H9 (cell line): ENCODE measurements around the gene LRPAP1. TPM values are rescaled to one million over a fixed set of nuclear protein-coding genes. Genes with fewer than 3 reads are reported as not detected.

Source experiments
- DNase-seq: peaks from one replicate; pipeline ENCODE4 v3.0.0-alpha.2; 2017
- H2AFZ ChIP-seq: one replicate; pipeline ENCODE4 v1.6.1; 2013; ENCODE audit warnings: mild to moderate bottlenecking, low read length, control low read depth, moderate library complexity
- H2AK5ac ChIP-seq: 2 replicates; pipeline ENCODE4 v1.6.1; 2013; ENCODE audit warnings: low read length, control low read depth, mixed read lengths; ENCODE audit not compliant: insufficient read length
- H2BK120ac ChIP-seq: one replicate; pipeline ENCODE4 v1.6.1; 2013; ENCODE audit warnings: low read depth, mild to moderate bottlenecking, low read length, control low read depth, inconsistent platforms; ENCODE audit not compliant: poor library complexity, severe bottlenecking
- H2BK12ac ChIP-seq: 2 replicates; pipeline ENCODE4 v1.6.1; 2013; ENCODE audit warnings: low read length, control low read depth, mixed read lengths, low read depth; ENCODE audit not compliant: insufficient read length
- H2BK15ac ChIP-seq: 2 replicates; pipeline ENCODE4 v1.6.1; 2013; ENCODE audit warnings: low read depth, low read length, control low read depth
- H2BK20ac ChIP-seq: one replicate; pipeline ENCODE4 v1.6.1; 2013; ENCODE audit warnings: low read depth, mild to moderate bottlenecking, low read length, control low read depth, inconsistent platforms; ENCODE audit not compliant: poor library complexity, severe bottlenecking
- H2BK5ac ChIP-seq: 2 replicates; pipeline ENCODE4 v1.6.1; 2013; ENCODE audit warnings: low read length, control low read depth, mixed read lengths; ENCODE audit not compliant: insufficient read length
- H3K14ac ChIP-seq: 2 replicates; pipeline ENCODE4 v1.6.1; 2013; ENCODE audit warnings: low read length, control low read depth; ENCODE audit not compliant: insufficient read depth
- H3K18ac ChIP-seq: 2 replicates; pipeline ENCODE4 v1.6.1; 2013; ENCODE audit warnings: low read depth, mild to moderate bottlenecking, mixed read lengths, low read length, control low read depth; ENCODE audit not compliant: insufficient read length
- H3K23ac ChIP-seq: 2 replicates; pipeline ENCODE4 v1.6.1; 2013; ENCODE audit warnings: low read length, control low read depth, mixed read lengths, low read depth; ENCODE audit not compliant: insufficient read length
- H3K23me2 ChIP-seq: 2 replicates; pipeline ENCODE4 v1.6.1; 2013; ENCODE audit warnings: low read depth, mild to moderate bottlenecking, mixed read lengths, low read length, control low read depth; ENCODE audit not compliant: insufficient read length, poor library complexity, severe bottlenecking
- H3K27ac ChIP-seq: 2 replicates; pipeline ENCODE4 v1.5.1; 2013; ENCODE audit warnings: low read length, control low read depth, mixed read lengths, low read depth; ENCODE audit not compliant: insufficient read length
- H3K27me3 ChIP-seq: 2 replicates; pipeline ENCODE4 v1.6.1; 2013; ENCODE audit warnings: low read length, control low read depth, inconsistent platforms; ENCODE audit not compliant: insufficient read depth
- H3K4ac ChIP-seq: 2 replicates; pipeline ENCODE4 v1.6.1; 2013; ENCODE audit warnings: low read depth, mild to moderate bottlenecking, control low read depth, inconsistent platforms, low read length, moderate library complexity
- H3K4me1 ChIP-seq: 2 replicates; pipeline ENCODE4 v1.6.1; 2013; ENCODE audit warnings: low read length, control low read depth, inconsistent platforms; ENCODE audit not compliant: insufficient read depth
- H3K4me2 ChIP-seq: 2 replicates; pipeline ENCODE4 v1.6.1; 2013; ENCODE audit warnings: low read length, control low read depth, mixed read lengths; ENCODE audit not compliant: insufficient read length, insufficient read depth
- H3K56ac ChIP-seq: 2 replicates; pipeline ENCODE4 v1.6.1; 2013; ENCODE audit warnings: low read depth, mild to moderate bottlenecking, mixed read lengths, low read length, control low read depth; ENCODE audit not compliant: insufficient read length
- H3K79me1 ChIP-seq: 2 replicates; pipeline ENCODE4 v1.6.1; 2013; ENCODE audit warnings: low read depth, mild to moderate bottlenecking, moderate library complexity, low read length, control low read depth, inconsistent platforms; ENCODE audit not compliant: insufficient read depth, poor library complexity, severe bottlenecking
- H3K79me2 ChIP-seq: 2 replicates; pipeline ENCODE4 v1.6.1; 2013; ENCODE audit warnings: low read length, control low read depth, inconsistent platforms; ENCODE audit not compliant: insufficient read depth
- H3K9ac ChIP-seq: 2 replicates; pipeline ENCODE4 v1.6.1; 2013; ENCODE audit warnings: low read length, control low read depth, mixed read lengths; ENCODE audit not compliant: insufficient read length; ENCODE audit errors: extremely low read depth
- H3K9me3 ChIP-seq: one replicate; pipeline ENCODE4 v1.6.1; 2013; ENCODE audit warnings: low read depth, low read length, inconsistent platforms; ENCODE audit not compliant: control insufficient read depth
- H3T11ph ChIP-seq: one replicate; pipeline ENCODE4 v1.6.1; 2013; ENCODE audit warnings: mild to moderate bottlenecking, low read length, control low read depth, inconsistent platforms
- H4K20me1 ChIP-seq: one replicate; pipeline ENCODE4 v1.6.1; 2013; ENCODE audit not compliant: control insufficient read depth, insufficient read length, insufficient read depth
- H4K5ac ChIP-seq: 2 replicates; pipeline ENCODE4 v1.6.1; 2013; ENCODE audit warnings: low read depth, mild to moderate bottlenecking, mixed read lengths, low read length, control low read depth; ENCODE audit not compliant: insufficient read length
- H4K8ac ChIP-seq: replicated peaks from 2 replicates; pipeline ENCODE4 v1.6.1; 2013; ENCODE audit warnings: low read length, control low read depth, mixed read lengths, low read depth; ENCODE audit not compliant: insufficient read length
- H4K91ac ChIP-seq: 2 replicates; pipeline ENCODE4 v1.6.1; 2013; ENCODE audit warnings: low read depth, mild to moderate bottlenecking, moderate library complexity, mixed read lengths, low read length, control low read depth; ENCODE audit not compliant: insufficient read length
- H3K27ac Mint-ChIP-seq, 3 experiments: 2 replicates in 2 of 3; 3 replicates in 1 of 3; pipeline ENCODE4 v1.8.0; 2020 to 2021; ENCODE audit warnings: mixed read lengths in 3 of 3, mild to moderate bottlenecking in 1 of 3, moderate library complexity in 1 of 3
- H3K27me3 Mint-ChIP-seq: 2 replicates; pipeline ENCODE4 v1.8.0; 2021; ENCODE audit warnings: low read depth, mild to moderate bottlenecking, moderate library complexity, mixed read lengths
- H3K36me3 Mint-ChIP-seq, 3 experiments: 2 replicates in 2 of 3; 3 replicates in 1 of 3; pipeline ENCODE4 v1.8.0; 2020 to 2021; ENCODE audit warnings: low read depth in 3 of 3, mixed read lengths in 3 of 3; ENCODE audit not compliant: insufficient read depth in 1 of 3
- H3K4me1 Mint-ChIP-seq, 2 experiments: 2 replicates each; pipeline ENCODE4 v1.8.0; 2020; ENCODE audit warnings: mixed read lengths in 2 of 2
- H3K4me3 Mint-ChIP-seq, 2 experiments: 2 replicates in 1 of 2; 3 replicates in 1 of 2; pipeline ENCODE4 v1.8.0; 2020 to 2021; ENCODE audit warnings: mild to moderate bottlenecking in 2 of 2, mixed read lengths in 2 of 2, moderate library complexity in 1 of 2
- H3K9me3 Mint-ChIP-seq, 2 experiments: 2 replicates in 1 of 2; 3 replicates in 1 of 2; pipeline ENCODE4 v1.8.0; 2020; ENCODE audit warnings: mild to moderate bottlenecking in 2 of 2, mixed read lengths in 2 of 2, moderate library complexity in 1 of 2
- WGBS: extraction: QIAGEN DNeasy Blood & Tissue Kit; methylation state at CpG from one replicate; pipeline ENCODE4 v1.1.7; 2013; ENCODE audit warnings: missing lambda C conversion rate, low lambda C conversion rate, mixed read lengths; ENCODE audit not compliant: insufficient read length; ENCODE audit errors: extremely low coverage; 5-methylcytosine and 5-hydroxymethylcytosine counted together
- total RNA-seq: library from RNA; stranded (reverse); gene quantifications from 2 replicates; pipeline ENCODE4 v1.2.1, GENCODE V29; 2021
- TF ChIP-seq, protein P1 (sequence below): fragments of 200-600 bp; sonication (generic); conservative IDR thresholded peaks from 3 replicates; pipeline ENCODE4 v1.8.0; 2021; ENCODE audit warnings: antibody characterized with exemption, mild to moderate bottlenecking

Gene LRPAP1
- total RNA-seq, 1 experiment from 2014 or later: 85.9 TPM

DNA sequence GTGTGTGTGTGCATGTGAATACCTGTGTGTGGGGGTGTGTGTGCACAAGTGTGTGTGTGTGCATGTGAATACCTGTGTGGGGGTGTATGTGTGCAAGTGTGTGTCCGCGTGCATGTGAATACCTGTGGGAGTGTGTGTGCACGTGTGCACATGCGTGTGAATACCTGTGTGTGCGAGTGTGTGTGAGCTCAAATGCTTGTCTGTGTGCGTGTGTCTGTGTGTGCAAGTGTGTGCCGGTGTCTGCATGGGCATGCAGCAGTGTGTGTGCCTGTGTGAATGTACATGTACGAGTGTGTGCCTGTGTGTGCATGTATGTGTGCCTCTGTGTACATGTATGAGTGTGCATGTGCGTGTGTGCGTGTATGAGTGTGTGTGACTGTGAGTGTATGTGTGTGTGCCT lies 64.1 kb downstream of the LRPAP1 start:
- H3K27me3 ChIP-seq: peaks cover 6% of the 10 kb centered on the region; the same call in 1 of the 2 replicates
- H4K91ac ChIP-seq: no peak overlapping the region
- H2BK120ac ChIP-seq: no peak overlapping the region
- peaks cover 59% of the 10 kb centered on the region for H3K27me3 Mint-ChIP-seq
- no peak overlapping the region for H4K8ac ChIP-seq
- no peak overlapping the region for H2BK12ac ChIP-seq
- H2BK15ac ChIP-seq: no peak overlapping the region
- no peak overlapping the region for H3K4ac ChIP-seq
- no peak overlapping the region for H3K9ac ChIP-seq
- H3K27ac Mint-ChIP-seq: no peak overlapping the region
- no peaks in the 10 kb centered on the region for H4K20me1 ChIP-seq
- no peak overlapping the region for H3K14ac ChIP-seq
- no peaks in the 10 kb centered on the region for H3K4me1 ChIP-seq
- no peak overlapping the region for H2BK5ac ChIP-seq
- no peak overlapping the region for H2AFZ ChIP-seq
- no peaks in the 10 kb centered on the region for H3K79me1 ChIP-seq
- H3K23me2 ChIP-seq: no peaks in the 10 kb centered on the region
- no peak overlapping the region for H3K56ac ChIP-seq
- H2BK20ac ChIP-seq: no peak overlapping the region
- H3K4me1 Mint-ChIP-seq: peaks cover 4 to 6% of the 10 kb centered on the region in 2 experiments; a peak in 1 of 4 replicates
- no peaks in the 10 kb centered on the region for H3K36me3 Mint-ChIP-seq
- no peak overlapping the region for H3K4me2 ChIP-seq
- H3K79me2 ChIP-seq: no peaks in the 10 kb centered on the region
- no peak overlapping the region for H3K4me3 Mint-ChIP-seq
- H3T11ph ChIP-seq: no peak overlapping the region
- H3K18ac ChIP-seq: no peak overlapping the region
- no peak for DNase-seq
- H4K5ac ChIP-seq: no peak overlapping the region
- no CpG with 5 or more reads among the region's 10 CpGs for WGBS
- no peak overlapping the region for H3K23ac ChIP-seq
- TF ChIP-seq, protein P1, sequence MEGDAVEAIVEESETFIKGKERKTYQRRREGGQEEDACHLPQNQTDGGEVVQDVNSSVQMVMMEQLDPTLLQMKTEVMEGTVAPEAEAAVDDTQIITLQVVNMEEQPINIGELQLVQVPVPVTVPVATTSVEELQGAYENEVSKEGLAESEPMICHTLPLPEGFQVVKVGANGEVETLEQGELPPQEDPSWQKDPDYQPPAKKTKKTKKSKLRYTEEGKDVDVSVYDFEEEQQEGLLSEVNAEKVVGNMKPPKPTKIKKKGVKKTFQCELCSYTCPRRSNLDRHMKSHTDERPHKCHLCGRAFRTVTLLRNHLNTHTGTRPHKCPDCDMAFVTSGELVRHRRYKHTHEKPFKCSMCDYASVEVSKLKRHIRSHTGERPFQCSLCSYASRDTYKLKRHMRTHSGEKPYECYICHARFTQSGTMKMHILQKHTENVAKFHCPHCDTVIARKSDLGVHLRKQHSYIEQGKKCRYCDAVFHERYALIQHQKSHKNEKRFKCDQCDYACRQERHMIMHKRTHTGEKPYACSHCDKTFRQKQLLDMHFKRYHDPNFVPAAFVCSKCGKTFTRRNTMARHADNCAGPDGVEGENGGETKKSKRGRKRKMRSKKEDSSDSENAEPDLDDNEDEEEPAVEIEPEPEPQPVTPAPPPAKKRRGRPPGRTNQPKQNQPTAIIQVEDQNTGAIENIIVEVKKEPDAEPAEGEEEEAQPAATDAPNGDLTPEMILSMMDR: no peak
- no peaks in the 10 kb centered on the region for H3K9me3 ChIP-seq
- H2AK5ac ChIP-seq: no peak overlapping the region
- no peak overlapping the region for H3K27ac ChIP-seq
- no peaks in the 10 kb centered on the region for H3K9me3 Mint-ChIP-seq
